Stimulated activated naive CD8-positive, alpha-beta T cell treated with anti-CD3 and anti-CD28 coated beads, Interleukin-15, amount 100 ng/mL, for 72 hours (primary cell): ENCODE data around the gene ZNF532.

Source experiments
- ATAC-seq: fragments of 150-1000 bp; cut with Tn5 transposase; 2 replicates; pipeline ENCODE4 v1.10.0; 2021; ENCODE audit warnings: mild to moderate bottlenecking, moderate library complexity
- DNase-seq, 2 donors: peaks; one replicate each; pipeline ENCODE4 v3.0.0; 2021 to 2022
- H3K27ac Mint-ChIP-seq, 2 donors: one replicate each; pipeline ENCODE4 v1.8.0; 2022; ENCODE audit warnings: mild to moderate bottlenecking in 2 of 2, mixed read lengths in 2 of 2, moderate library complexity in 2 of 2
- H3K27me3 Mint-ChIP-seq: one replicate; pipeline ENCODE4 v1.8.0; 2022; ENCODE audit warnings: mixed read lengths
- H3K4me1 Mint-ChIP-seq: one replicate; pipeline ENCODE4 v1.8.0; 2022; ENCODE audit warnings: mild to moderate bottlenecking, mixed read lengths
- H3K4me3 Mint-ChIP-seq, 2 donors: one replicate each; pipeline ENCODE4 v1.8.0; 2022; ENCODE audit warnings: mild to moderate bottlenecking in 2 of 2, mixed read lengths in 2 of 2, moderate library complexity in 1 of 2
- H3K9me3 Mint-ChIP-seq, 2 donors: one replicate each; pipeline ENCODE4 v1.8.0; 2022; ENCODE audit warnings: mixed read lengths in 2 of 2

ZNF532 gene

DNA sequence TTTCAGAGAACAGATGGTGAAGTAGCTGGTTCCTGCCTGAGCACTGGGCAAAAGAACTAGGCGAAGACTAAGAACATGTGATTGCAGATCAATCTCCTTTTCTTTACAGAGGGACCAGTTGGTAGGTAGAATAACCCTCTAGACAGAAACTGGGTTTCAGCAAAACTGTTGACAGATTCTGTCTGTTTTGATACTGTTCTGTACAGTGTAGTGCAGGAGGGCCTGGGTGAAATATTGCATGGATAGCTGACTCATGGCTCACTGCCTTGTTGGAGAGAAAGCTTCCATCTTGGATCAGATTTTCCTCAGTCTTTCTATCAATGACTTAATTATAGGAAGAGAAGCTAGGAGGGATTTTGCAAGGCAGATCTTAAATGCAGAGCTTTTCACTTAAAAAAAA lies 95.8 kb downstream of the ZNF532 start:
- no peak overlapping the region for H3K27ac Mint-ChIP-seq
- peaks cover 14% of the 10 kb centered on the region for H3K27me3 Mint-ChIP-seq
- no peak for ATAC-seq
- DNase-seq: no peak
- H3K4me3 Mint-ChIP-seq: no peak overlapping the region
- no peaks in the 10 kb centered on the region for H3K4me1 Mint-ChIP-seq
- no peaks in the 10 kb centered on the region for H3K9me3 Mint-ChIP-seq

DNA sequence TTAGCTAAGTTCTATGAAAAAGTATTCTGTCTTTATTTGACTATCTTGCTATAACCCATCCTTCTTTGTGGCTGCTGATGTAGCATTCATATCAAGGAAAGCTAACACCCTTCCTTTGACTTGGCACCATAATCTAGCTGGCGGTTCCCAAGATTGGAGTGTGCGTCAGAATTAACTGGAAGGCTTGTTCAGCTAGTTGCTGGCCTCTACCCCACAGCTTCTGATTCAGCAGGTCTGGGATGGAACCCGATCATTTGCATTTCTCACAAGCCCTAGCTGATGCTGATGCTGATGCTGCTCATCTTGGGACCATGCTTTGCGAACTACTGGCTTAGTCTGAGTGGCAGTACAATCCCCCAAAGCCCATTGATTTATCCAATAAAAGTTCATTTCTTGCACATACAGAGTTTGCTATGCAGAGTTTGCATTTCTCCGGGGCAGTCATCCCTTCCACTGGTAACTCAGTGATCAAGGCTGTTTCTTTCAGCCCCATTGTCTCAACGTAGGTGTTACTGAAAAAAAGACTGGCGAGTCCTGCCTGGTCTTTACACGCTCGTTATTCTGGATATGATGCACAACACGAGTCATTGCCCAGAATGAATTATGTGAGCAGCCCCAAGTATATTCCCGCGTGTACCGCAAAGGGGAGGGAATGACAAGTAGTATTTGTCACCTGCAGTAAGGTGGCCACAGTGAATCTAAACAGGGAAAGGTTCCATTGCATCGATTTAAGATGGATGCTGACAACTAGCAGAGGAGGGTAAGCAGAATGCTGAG lies 96.5 kb downstream of the ZNF532 start:
- Mint-ChIP-seq H3K27me3 (peaks cover 14% of the 10 kb centered on the region), H3K9me3 (no peaks in the 10 kb centered on the region), H3K4me3 (no peak overlapping the region), H3K27ac (peak overlapping the region in 1 of 2 donors; percentile 43), H3K4me1 (no peaks in the 10 kb centered on the region)
- no peak for DNase-seq
- no peak for ATAC-seq

DNA sequence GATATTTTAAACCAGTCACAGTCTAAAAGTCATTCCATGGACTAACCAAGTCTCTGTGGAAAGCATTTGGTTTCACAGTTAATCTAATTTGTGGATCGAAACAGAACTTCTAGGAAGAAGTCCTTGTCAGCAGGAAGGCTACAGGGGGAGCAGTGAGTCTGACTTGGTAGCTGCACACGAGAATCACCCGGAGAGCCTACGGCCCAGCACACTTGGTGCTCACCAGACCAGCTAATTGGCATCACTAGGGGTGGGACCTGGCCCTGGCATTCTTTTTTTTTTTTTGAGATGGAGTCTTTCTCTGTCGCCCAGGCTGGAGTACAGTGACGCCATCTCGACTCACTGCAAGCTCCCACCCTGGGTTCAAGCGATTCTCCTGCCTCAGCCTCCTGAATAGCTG lies 97.7 kb downstream of the ZNF532 start:
- H3K27me3 Mint-ChIP-seq: peaks cover 14% of the 10 kb centered on the region
- no peak for DNase-seq
- H3K27ac Mint-ChIP-seq: no peak overlapping the region
- ATAC-seq: no peak
- H3K4me3 Mint-ChIP-seq: no peak overlapping the region
- no peaks in the 10 kb centered on the region for H3K9me3 Mint-ChIP-seq
- no peaks in the 10 kb centered on the region for H3K4me1 Mint-ChIP-seq

DNA sequence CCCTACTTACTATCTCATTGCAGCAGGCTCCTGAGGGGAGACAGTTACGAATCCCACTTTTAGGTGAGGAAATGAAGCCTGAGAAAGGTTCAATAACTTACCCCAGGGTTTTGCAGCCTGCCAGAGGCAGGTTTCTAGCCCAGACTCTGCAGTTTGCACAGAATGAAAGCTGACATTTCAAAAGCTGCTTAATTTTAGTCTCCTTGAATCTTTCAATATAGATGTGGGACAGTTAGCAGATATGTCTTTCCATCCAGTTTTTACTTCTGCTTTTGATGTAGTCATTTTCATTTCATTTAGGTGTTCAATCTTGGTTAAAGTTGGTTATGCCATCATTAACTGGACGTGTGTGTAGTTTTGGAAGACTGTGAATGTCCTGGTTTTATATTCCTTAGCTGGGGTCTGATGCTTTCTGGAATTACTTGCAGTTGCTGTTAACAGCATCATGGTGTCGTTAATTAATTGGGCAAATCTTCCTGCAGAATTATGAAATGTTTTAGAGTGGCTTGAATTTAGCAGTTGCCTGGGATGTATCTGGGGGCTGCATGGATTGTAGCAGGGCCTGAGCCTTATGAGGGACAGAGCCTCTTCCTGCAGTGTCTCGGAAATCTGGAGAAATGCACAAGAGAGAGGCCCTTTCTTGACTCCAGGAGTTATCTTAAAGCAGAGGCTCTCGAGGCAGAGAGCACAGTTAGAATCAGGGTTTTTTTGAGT lies 100.8 kb downstream of the ZNF532 start:
- no peaks in the 10 kb centered on the region for H3K4me1 Mint-ChIP-seq

DNA sequence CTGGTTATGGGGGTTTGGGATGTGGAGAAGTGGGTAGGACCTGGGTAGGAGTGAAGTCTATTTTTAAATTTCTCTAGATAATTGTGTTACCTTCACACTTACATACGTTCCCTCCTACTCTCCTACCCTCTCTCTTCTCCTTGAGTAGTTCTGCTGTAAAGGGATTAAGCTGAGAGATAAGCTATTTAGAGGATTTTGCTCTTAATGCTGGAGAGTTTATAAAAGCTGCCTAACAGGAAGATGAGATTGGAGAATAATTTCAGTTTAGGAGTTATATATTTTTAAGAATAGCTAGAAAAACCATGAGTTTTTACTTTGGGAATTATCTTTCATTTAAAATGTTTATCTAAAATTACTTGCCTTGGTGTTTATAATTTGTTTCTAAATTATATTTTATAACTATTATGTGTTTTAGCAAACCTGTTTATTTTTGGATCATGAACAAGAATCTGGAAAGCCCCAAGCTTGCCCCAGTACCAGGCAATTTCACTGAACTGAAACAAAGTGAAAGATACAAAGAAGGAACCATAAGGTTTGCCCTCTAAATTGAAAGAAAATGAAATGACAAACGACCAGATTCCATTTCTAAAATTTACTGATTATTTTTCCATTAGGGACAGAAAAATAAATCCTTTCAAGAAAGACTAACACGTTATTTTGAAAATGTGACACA lies 101.5 kb downstream of the ZNF532 start:
- Mint-ChIP-seq H3K27me3 (peaks cover 28% of the 10 kb centered on the region), H3K27ac (no peak overlapping the region), H3K4me3 (no peak overlapping the region), H3K9me3 (no peaks in the 10 kb centered on the region), H3K4me1 (no peaks in the 10 kb centered on the region)
- DNase-seq (no peak), ATAC-seq (no peak)

More for the DNA sequence above, 100.8 kb downstream of the ZNF532 start:
- H3K27ac Mint-ChIP-seq: no peak overlapping the region
- no peak overlapping the region for H3K4me3 Mint-ChIP-seq
- no peaks in the 10 kb centered on the region for H3K9me3 Mint-ChIP-seq
- DNase-seq (no peak), ATAC-seq (no peak)
- H3K27me3 Mint-ChIP-seq: peaks cover 28% of the 10 kb centered on the region

DNA sequence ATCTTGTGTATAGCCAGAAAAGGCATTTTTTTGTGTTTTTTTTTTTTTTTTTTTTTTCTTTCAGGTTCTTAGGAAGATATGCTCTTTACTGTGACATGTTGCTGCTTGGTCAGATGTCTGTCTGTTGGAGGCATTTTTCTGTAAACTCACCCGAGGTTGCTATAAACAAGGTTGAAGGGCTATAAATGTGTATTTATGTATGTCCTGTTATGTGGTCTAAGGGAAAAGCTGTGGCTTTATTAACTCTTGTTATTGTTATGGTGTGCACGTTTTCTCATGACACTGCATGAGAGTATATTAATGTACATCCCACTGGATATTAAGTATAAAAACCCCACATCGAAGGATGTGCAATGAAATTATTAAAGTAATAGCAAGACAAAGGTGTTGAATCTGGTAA lies 102.0 kb downstream of the ZNF532 start:
- no peaks in the 10 kb centered on the region for H3K9me3 Mint-ChIP-seq
- H3K4me1 Mint-ChIP-seq: no peaks in the 10 kb centered on the region
- DNase-seq (no peak), ATAC-seq (no peak)
- H3K27me3 Mint-ChIP-seq: peaks cover 22% of the 10 kb centered on the region
- no peak overlapping the region for H3K4me3 Mint-ChIP-seq
- H3K27ac Mint-ChIP-seq: no peak overlapping the region

DNA sequence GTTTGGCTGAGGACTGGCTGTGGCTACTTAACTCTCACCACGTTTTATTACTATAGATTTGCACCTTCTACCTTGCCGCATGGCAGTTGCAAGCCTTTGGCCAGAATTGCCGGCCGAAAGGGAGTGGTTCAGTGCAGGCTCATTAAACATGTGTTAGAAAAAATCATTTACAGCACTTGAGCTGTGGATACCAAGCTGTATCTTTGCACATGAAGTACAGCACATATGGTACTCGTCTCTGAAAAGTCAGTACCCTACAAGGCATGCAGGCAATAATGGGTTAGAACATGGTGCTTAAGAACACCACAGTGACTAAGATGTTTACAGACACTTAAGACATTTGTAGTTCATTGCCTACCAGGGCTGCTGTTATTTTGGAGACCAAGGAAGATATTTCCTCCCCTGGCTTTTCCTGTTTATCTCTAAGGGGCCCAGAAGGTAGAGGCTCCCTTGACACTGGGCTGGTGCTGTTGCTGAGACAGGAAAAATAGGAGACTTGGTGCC lies 103.1 kb downstream of the ZNF532 start:
- DNase-seq: no peak
- no peaks in the 10 kb centered on the region for H3K4me1 Mint-ChIP-seq
- H3K27ac Mint-ChIP-seq: no peak overlapping the region
- H3K4me3 Mint-ChIP-seq: no peak overlapping the region
- ATAC-seq: no peak
- peaks cover 19% of the 10 kb centered on the region for H3K27me3 Mint-ChIP-seq
- no peaks in the 10 kb centered on the region for H3K9me3 Mint-ChIP-seq

DNA sequence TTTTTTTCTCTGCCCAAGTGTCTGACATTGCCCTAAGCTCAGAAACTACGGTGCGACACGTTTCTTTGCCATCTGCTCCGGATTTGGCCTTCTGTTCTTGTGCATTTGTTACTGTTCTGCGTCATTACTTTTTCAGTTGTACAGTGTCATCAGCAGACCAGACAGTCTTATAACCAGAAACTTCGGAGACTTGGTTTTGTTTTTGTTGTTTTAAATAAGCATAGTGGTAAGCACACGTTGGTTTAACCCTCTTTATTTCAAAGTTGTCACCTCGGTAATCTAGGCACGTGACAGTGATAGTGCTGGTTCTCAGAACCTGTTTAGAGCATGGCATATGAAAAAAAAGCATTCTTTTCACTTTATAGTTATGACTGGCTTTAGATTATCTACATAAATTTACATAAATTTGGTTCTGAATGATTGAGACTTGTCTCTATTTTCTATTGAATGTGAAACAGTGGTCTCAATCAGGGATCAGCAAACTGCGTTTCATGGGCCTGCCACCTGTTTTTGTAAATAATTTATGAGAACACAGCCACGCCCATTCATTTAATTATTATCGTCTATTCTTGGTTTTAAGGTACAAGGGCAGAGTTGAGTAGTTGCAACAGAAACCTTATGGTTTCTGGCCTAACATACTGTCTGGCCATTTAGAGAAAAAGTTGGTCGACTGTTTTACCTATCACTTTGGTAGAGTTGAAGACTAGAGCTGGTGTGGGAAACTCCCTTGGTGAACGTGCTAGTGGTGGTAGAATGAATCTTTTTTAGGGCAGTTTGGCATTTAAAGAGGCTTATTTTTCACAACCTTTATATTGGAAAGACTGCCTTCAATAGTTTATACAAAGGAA lies 106.5 kb downstream of the ZNF532 start:
- no peak for ATAC-seq
- no peaks in the 10 kb centered on the region for H3K4me1 Mint-ChIP-seq
- no peak overlapping the region for H3K4me3 Mint-ChIP-seq
- no peak for DNase-seq
- no peaks in the 10 kb centered on the region for H3K9me3 Mint-ChIP-seq
- H3K27me3 Mint-ChIP-seq: peaks cover 29% of the 10 kb centered on the region
- H3K27ac Mint-ChIP-seq: no peak overlapping the region

DNA sequence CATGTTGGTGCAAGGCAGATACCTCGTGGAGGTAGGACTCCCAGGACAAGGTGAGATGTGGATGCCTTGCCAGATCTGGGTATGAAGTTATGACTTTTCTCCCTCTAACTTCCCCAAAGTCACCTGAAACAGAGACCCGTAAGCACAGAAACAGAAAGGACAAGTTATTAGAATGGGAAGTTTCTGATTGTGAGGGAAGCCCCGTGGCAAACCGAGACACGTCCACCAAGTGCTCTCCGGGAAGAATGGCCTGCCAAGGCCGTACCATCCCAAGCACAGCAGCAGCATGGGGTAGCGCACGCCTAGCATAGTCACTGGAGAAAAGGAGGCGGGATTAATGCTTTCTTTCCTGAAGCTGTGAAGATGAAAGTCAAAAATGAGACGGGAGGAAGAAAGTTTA lies 110.6 kb downstream of the ZNF532 start:
- H3K4me1 Mint-ChIP-seq: no peaks in the 10 kb centered on the region
- H3K9me3 Mint-ChIP-seq: no peaks in the 10 kb centered on the region
- no peak overlapping the region for H3K4me3 Mint-ChIP-seq
- ATAC-seq: no peak
- no peak overlapping the region for H3K27ac Mint-ChIP-seq
- H3K27me3 Mint-ChIP-seq: peaks cover 35% of the 10 kb centered on the region
- DNase-seq: no peak

DNA sequence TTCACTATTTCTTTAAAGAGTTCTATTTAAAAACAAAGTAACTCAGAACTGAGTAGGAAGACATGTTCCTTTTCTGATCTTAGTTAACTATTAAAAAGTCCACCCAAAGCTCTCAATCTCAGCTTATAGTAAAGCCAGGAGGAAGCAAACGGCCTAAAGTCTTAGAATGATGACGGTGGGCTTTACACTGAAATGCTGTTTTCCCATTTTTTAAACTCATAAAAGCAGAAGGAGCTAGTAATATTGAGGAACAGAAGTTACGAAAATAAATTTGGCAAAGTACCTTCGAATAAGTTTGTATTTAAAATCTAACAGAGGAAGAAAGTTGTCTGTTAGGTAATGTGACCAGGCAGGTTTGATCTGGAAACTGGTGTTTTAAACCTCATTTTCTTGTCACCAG lies 111.1 kb downstream of the ZNF532 start:
- no peak for ATAC-seq
- Mint-ChIP-seq H3K9me3 (no peaks in the 10 kb centered on the region), H3K4me1 (no peaks in the 10 kb centered on the region), H3K27me3 (peaks cover 36% of the 10 kb centered on the region), H3K27ac (no peak overlapping the region), H3K4me3 (no peak overlapping the region)
- no peak for DNase-seq

DNA sequence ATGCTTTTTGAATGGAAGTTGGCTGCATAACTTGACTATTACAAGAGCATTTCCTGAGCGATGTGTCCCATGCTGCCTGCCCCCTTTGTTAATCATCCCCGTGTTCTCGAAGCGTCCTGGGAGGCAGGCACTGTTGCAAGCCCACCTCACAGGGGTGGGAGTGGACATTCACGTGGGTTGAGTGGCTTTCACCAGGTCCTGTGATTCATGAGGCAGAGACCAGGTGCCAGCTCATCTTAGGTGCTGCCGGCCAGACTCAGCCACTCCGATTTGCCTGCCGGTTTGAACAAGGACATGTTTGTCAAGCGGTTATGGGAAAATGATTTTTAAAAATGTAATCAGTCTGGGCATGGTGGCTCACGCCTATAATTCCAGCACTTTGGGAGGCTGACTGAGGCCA lies 112.5 kb downstream of the ZNF532 start:
- Mint-ChIP-seq H3K27ac (no peak overlapping the region), H3K27me3 (peaks cover 36% of the 10 kb centered on the region), H3K4me3 (no peak overlapping the region), H3K9me3 (no peaks in the 10 kb centered on the region), H3K4me1 (no peaks in the 10 kb centered on the region)
- no peak for DNase-seq
- no peak for ATAC-seq

DNA sequence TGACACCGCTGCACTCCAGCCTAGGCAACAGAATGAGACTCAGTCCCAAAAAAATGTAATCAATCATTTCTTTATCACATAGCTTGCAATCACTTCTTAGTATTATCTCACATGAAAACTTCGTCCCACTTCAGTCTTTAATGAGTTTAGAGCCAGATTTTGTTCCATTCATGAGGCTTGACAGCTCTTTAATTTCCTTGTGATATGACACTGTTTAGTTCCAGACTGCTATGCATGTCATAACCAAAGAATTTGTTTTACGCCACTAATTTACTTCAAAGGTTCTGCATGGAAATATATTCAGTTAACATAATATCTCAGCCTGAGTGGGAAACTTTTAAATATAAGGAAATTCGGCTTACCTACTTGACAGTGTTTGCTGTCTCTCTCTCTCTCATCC lies 113.1 kb downstream of the ZNF532 start:
- Mint-ChIP-seq H3K4me1 (no peaks in the 10 kb centered on the region), H3K27ac (no peak overlapping the region), H3K4me3 (no peak overlapping the region), H3K27me3 (peaks cover 36% of the 10 kb centered on the region), H3K9me3 (no peaks in the 10 kb centered on the region)
- no peak for ATAC-seq
- no peak for DNase-seq

DNA sequence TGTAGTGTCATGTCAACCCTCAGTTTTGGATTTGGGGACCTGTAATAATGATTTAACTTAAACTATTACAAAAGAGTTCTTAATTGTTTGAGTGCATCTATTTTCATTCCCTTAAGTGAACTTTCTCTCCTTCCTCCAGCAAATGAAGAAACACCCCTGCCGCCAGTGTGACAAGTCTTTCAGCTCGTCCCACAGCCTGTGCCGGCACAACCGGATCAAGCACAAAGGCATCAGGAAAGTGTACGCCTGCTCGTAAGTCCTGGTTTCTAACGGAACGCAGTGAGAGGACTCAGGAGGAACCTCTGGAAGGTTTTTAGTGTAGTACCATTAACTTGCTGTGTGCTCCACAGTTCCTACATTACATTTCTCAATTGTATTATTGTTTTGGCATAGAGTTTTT lies 114.2 kb downstream of the ZNF532 start:
- Mint-ChIP-seq H3K27me3 (peaks cover 36% of the 10 kb centered on the region), H3K4me1 (no peaks in the 10 kb centered on the region), H3K9me3 (no peaks in the 10 kb centered on the region), H3K27ac (no peak overlapping the region), H3K4me3 (no peak overlapping the region)
- DNase-seq (no peak), ATAC-seq (no peak)

DNA sequence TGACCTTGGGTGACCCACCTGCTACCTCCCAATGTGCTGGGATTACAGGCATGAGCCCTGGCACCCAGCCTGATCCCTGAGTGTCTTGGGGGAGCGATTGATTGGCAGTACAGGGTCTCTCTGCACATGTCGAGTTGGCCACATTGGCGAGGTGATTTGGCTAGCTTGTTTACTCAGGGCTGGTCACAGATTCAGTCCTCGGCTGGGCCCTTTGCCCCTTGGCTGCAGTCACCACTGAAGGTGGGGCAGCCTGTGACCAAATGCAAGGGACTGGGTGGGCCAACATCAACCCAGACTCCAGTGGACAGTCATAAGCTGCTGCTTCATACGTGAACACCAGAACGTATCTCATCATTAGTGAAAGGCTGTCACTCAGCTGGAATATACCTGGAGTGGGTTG lies 114.9 kb downstream of the ZNF532 start:
- Mint-ChIP-seq H3K4me1 (no peaks in the 10 kb centered on the region), H3K9me3 (no peaks in the 10 kb centered on the region), H3K4me3 (no peak overlapping the region), H3K27me3 (peaks cover 32% of the 10 kb centered on the region), H3K27ac (no peak overlapping the region)
- ATAC-seq (no peak), DNase-seq (no peak)

DNA sequence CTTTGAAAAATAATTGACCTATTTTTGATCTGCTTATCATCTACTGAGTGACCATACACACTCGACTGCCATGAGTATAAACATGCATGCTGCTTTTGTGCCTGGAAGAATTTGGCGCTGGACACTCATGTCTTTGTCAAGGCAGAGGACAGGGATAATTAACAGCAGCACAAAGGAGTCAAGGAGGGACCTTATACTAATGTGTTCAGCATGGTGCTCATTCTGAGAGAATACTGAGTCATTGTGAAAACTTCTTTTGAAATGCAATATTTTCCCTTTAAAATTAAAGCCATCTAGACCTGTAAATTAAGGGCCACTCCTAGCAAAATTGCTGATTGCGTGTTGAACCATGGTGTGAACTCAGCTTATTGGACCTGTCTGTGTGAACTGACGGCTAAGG lies 116.3 kb downstream of the ZNF532 start:
- Mint-ChIP-seq H3K9me3 (no peaks in the 10 kb centered on the region), H3K4me1 (no peaks in the 10 kb centered on the region), H3K27ac (no peak overlapping the region), H3K27me3 (peaks cover 21% of the 10 kb centered on the region), H3K4me3 (no peak overlapping the region)
- DNase-seq (no peak), ATAC-seq (no peak)
